Measurements from ENCODE around the gene STK11. TPM values are rescaled to one million over a fixed set of nuclear protein-coding genes. Genes with fewer than 3 reads are reported as not detected.

Gene STK11
- total and polyA plus RNA-seq, 2 of the 4 experiments (the other 2 are of a cell fraction): 39.3 to 42.8 TPM

DNA sequence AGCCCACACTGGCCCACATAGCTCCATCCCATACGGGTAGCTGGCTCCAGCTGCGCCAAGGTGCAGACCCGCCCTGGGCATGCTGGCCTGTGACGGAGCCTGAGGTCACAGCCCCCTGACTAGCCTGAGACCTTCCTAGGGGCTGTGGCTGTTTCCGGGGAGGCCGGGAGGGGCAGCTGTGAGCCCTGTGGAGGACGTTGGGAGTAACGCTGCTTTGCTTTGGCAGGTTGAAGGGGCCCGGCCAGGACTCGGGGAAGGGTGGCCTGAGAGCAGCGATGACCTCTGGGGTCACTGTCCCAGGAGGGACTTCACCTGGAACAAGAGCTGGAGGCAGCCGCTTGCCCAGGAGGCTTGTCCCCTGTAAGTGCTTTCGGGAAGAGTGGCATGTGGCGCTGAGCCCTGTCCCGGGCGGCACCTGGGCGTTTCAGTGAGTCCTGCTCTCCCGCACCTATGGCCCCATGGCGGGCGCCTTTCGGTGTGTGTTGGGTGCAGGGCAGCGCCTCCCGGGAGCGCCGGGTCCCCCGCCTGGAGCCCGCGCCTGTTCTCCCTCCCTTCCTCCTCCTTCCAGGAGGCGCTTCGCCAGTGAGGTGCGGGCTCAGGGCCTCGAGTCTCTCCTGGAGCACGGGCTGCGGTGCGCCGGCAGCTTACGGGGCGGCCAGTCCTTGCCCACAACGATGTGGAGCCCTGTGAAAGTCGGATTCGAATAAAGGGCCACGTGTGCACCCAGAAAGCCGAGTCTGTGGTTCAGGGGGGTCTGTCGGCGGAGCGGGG is 68.7 kb downstream of the STK11 start:
- H3K9ac ChIP-seq (ENCODE audit: low read depth, low read length): peak overlapping the region; percentile 58; the same call in 1 of the 2 replicates
- H2AFZ ChIP-seq (replicated peaks; ENCODE audit: low read length, poor library complexity): peak overlapping the region; percentile 44
- H3K4me2 ChIP-seq (ENCODE audit: low read depth, low read length): peak overlapping the region; percentile 35
- POLR2A ChIA-PET (ENCODE audit: unreplicated experiment): no interaction called here
- peaks cover 67% of the 10 kb centered on the region for H4K20me1 ChIP-seq (ENCODE audit: insufficient read depth, low read length)
- H3K4me1 ChIP-seq (ENCODE audit: control insufficient read depth, insufficient read depth, low read length): peaks cover 25% of the 10 kb centered on the region
- peak overlapping the region; percentile 33 for H2AK9ac ChIP-seq (replicated peaks; ENCODE audit: low read depth, low read length, poor library complexity)
- in situ Hi-C loops (cut with MboI; ENCODE audit: low sequenced_read_pairs): no loop called here
- peak overlapping the region; percentile 42 for H3K23ac ChIP-seq (ENCODE audit: low read depth, low read length)
- H3K27me3 ChIP-seq (ENCODE audit: control insufficient read depth, insufficient read depth, low read length): no peaks in the 10 kb centered on the region
- peak overlapping the region; percentile 34 for H3K4ac ChIP-seq (ENCODE audit: low read depth, low read length)
- no peak overlapping the region for H3K18ac ChIP-seq (ENCODE audit: low read depth, low read length)
- H2BK120ac ChIP-seq (ENCODE audit: low read depth, low read length): no peak overlapping the region
- peak overlapping the region in 1 of 2 experiments; percentile 15; a peak in 2 of 4 replicates for H4K8ac ChIP-seq (ENCODE audit: low read depth in 2 of 2, low read length in 2 of 2)
- CTCF ChIA-PET: no interaction called here
- H2AK5ac ChIP-seq (ENCODE audit: low read depth, low read length): 0 out of 2 replicates have a peak overlapping the region, but pooled peaks have one; percentile 58
- intact Hi-C loops (cut with micrococcal nuclease): no loop called here
- TF ChIP-seq SMC3 (IDR thresholded peaks at IDR 0.05; ENCODE audit: low read depth, low read length) (no peak), USF2 (IDR thresholded peaks at IDR 0.05; ENCODE audit: low read depth, low read length) (peak; percentile 1; the same call in 1 of the 2 replicates)
- ATAC-seq (ENCODE audit: low read depth) (no peak), DNase-seq (no peak)
- WGBS, 2 experiments (ENCODE audit: extremely low coverage in 2 of 2, insufficient read length in 1 of 2): 76% methylated on average over 28 of the region's 46 CpGs; no CpG with 5 or more reads in 1 of the 2 experiments
- H2BK20ac ChIP-seq (ENCODE audit: low read depth, low read length): no peak overlapping the region
- no peaks in the 10 kb centered on the region for H3K9me3 ChIP-seq (ENCODE audit: control insufficient read depth, insufficient read depth, low read length)
- no TSS peak for BruUV-seq (replicated peaks)
- no peak overlapping the region; the same call in 1 of the 2 replicates for H3K56ac ChIP-seq (ENCODE audit: extremely low read depth, insufficient read depth, low read length)
- no peak overlapping the region for H2BK15ac ChIP-seq (ENCODE audit: low read depth, low read length)
- H3K79me1 ChIP-seq (ENCODE audit: low read depth in 1 of 2, low read length in 2 of 2): peaks cover 22 to 66% of the 10 kb centered on the region in 2 experiments; a peak in 3 of 4 replicates
- H3K27ac ChIP-seq (ENCODE audit: insufficient read depth, low read length): peak overlapping the region; percentile 75
- dilution Hi-C loops (cut with HindIII; ENCODE audit: low sequenced_read_pairs, unreplicated experiment): no loop called here
- H3K4me3 ChIP-seq (ENCODE audit: insufficient read depth, low read depth, low read length): no peak overlapping the region
- peaks cover 52% of the 10 kb centered on the region for H3K36me3 ChIP-seq (ENCODE audit: control insufficient read depth, insufficient read depth, low read length)
- H3K14ac ChIP-seq (replicated peaks; ENCODE audit: low read depth, low read length): no peak overlapping the region
- H3K9me1 ChIP-seq (ENCODE audit: insufficient read depth, low read length): no peaks in the 10 kb centered on the region; the same call in 1 of the 2 replicates
- no peak overlapping the region for H4K91ac ChIP-seq (ENCODE audit: insufficient read depth, low read depth, low read length)
- no peak overlapping the region for H4K5ac ChIP-seq (ENCODE audit: low read depth, low read length)
- H2BK5ac ChIP-seq (ENCODE audit: low read depth, low read length, poor library complexity, severe bottlenecking): no peak overlapping the region

Measured in IMR-90 (cell line).